Fibroblast of upper back skin (primary cell): ENCODE measurements around the gene CDH13.

Source experiments
- DNase-seq: peaks from one replicate; pipeline ENCODE4 v3.0.0-alpha.2; 2013

Gene CDH13

GRCh38 chr16:83010776-83011720 lies 384.3 kb downstream of the CDH13 start:
- no peak for DNase-seq

- DNase-seq, result peak; percentile 5
Measured at GRCh38 chr16:83011939-83012338, 385.2 kb downstream of the CDH13 start.

- no peak for DNase-seq
Measured at GRCh38 chr16:83013071-83013470, 386.3 kb downstream of the CDH13 start.

- DNase-seq, result no peak
Measured at GRCh38 chr16:83019963-83020362, 393.2 kb downstream of the CDH13 start.

GRCh38 chr16:83021045-83021444 lies 394.3 kb downstream of the CDH13 start:
- DNase-seq, result no peak

- no peak for DNase-seq
Measured at GRCh38 chr16:83021746-83022145, 395.0 kb downstream of the CDH13 start.

GRCh38 chr16:83023011-83023410 lies 396.2 kb downstream of the CDH13 start:
- no peak for DNase-seq

GRCh38 chr16:83023640-83024039 lies 396.9 kb downstream of the CDH13 start:
- DNase-seq, result no peak

- no peak for DNase-seq
Measured at GRCh38 chr16:83027973-83028372, 401.2 kb downstream of the CDH13 start.

- no peak for DNase-seq
Measured at GRCh38 chr16:83029467-83029866, 402.7 kb downstream of the CDH13 start.

GRCh38 chr16:83031524-83031923 lies 404.8 kb downstream of the CDH13 start:
- DNase-seq, result no peak

GRCh38 chr16:83037102-83037501 lies 410.3 kb downstream of the CDH13 start:
- DNase-seq, result no peak

- no peak for DNase-seq
Measured at GRCh38 chr16:83037884-83038283, 411.1 kb downstream of the CDH13 start.

GRCh38 chr16:83040174-83040573 lies 413.4 kb downstream of the CDH13 start:
- peak; percentile 43 for DNase-seq

GRCh38 chr16:83044589-83044988 lies 417.8 kb downstream of the CDH13 start:
- no peak for DNase-seq

GRCh38 chr16:83045790-83046189 lies 419.0 kb downstream of the CDH13 start:
- no peak for DNase-seq

GRCh38 chr16:83046664-83047063 lies 419.9 kb downstream of the CDH13 start:
- no peak for DNase-seq

- DNase-seq, result peak; percentile 9
Measured at GRCh38 chr16:83051451-83051850, 424.7 kb downstream of the CDH13 start.

GRCh38 chr16:83054283-83054682 lies 427.5 kb downstream of the CDH13 start:
- no peak for DNase-seq

GRCh38 chr16:83058376-83058775 lies 431.6 kb downstream of the CDH13 start:
- DNase-seq, result no peak

GRCh38 chr16:83059237-83059636 lies 432.5 kb downstream of the CDH13 start:
- DNase-seq, result no peak

GRCh38 chr16:83066011-83066410 lies 439.2 kb downstream of the CDH13 start:
- DNase-seq, result no peak

GRCh38 chr16:83066881-83067280 lies 440.1 kb downstream of the CDH13 start:
- DNase-seq, result no peak

GRCh38 chr16:83068686-83069085 lies 441.9 kb downstream of the CDH13 start:
- peak; percentile 61 for DNase-seq
